Caco-2 (cell line): ENCODE data around the gene FAM90A1. TPM values are rescaled to one million over a fixed set of nuclear protein-coding genes. Genes with fewer than 3 reads are reported as not detected.
A peak's percentile ranks its signal among the peaks of the same experiment; 100 is the strongest.
"Not testable (repeated sequence)": the region's sequence is repeated elsewhere in the genome, so short reads cannot be mapped to it uniquely, and the experiment has no call there.

Source experiments
- Bru-seq: library from RNA; stranded (reverse); fragments of 400-500 nt; gene quantifications from one replicate; lab custom pipeline; 2021; lab: Mats Ljungman, UMichigan
- BruChase-seq, 2 experiments: library from RNA; stranded (reverse); fragments of 400-500 nt; gene quantifications; one replicate each; lab custom pipeline; 2021; lab: Mats Ljungman, UMichigan
- BruUV-seq: library from RNA; stranded (reverse); fragments of 400-500 nt; replicated peaks from 2 replicates; lab custom pipeline; 2021; lab: Mats Ljungman, UMichigan
- CTCF ChIA-PET: fragments of 300-600 bp; sonication (Branson Sonifier 250); formaldehyde crosslinking; loops from one replicate; lab custom pipeline; 2022; ENCODE audit warnings: antibody characterized with exemption; lab: Charles Lee
- POLR2A ChIA-PET: fragments of 300-600 bp; sonication (Branson Sonifier 250); formaldehyde crosslinking; loops from one replicate; lab custom pipeline; 2022; ENCODE audit warnings: antibody characterized with exemption; lab: Charles Lee
- DNase-seq, 2 experiments: peaks; one replicate each; pipeline versions ENCODE4 v3.0.0 to v3.0.0-alpha.2; 2020 to 2022
- H3K27me3 ChIP-seq: replicated peaks from 2 replicates; pipeline ENCODE4 v1.6.0; 2011; ENCODE audit warnings: low read length; ENCODE audit not compliant: control insufficient read depth, insufficient read depth
- H3K36me3 ChIP-seq: 2 replicates; pipeline ENCODE4 v1.5.1; 2011; ENCODE audit warnings: low read length; ENCODE audit not compliant: control insufficient read depth, insufficient read depth
- H3K4me1 ChIP-seq: fragments of 250-450 bp; sonication (Bioruptor Pico); 2 replicates; pipeline ENCODE4 v1.5.1; 2020; ENCODE audit warnings: mild to moderate bottlenecking
- H3K4me3 ChIP-seq: 2 replicates; pipeline ENCODE4 v1.5.1; 2011; ENCODE audit warnings: low read depth, mild to moderate bottlenecking, control low read depth, low read length
- H3K9me3 ChIP-seq: fragments of 250-450 bp; sonication (Bioruptor Pico); 2 replicates; pipeline ENCODE4 v1.5.1; 2020; ENCODE audit warnings: mild to moderate bottlenecking, moderate library complexity
- H3K27ac Mint-ChIP-seq: one replicate; pipeline ENCODE4 v1.8.0; 2022; ENCODE audit warnings: mixed read lengths; ENCODE audit not compliant: unreplicated experiment
- H3K27me3 Mint-ChIP-seq: one replicate; pipeline ENCODE4 v1.8.0; 2022; ENCODE audit warnings: mixed read lengths; ENCODE audit not compliant: insufficient read depth, unreplicated experiment
- H3K36me3 Mint-ChIP-seq: one replicate; pipeline ENCODE4 v1.8.0; 2022; ENCODE audit warnings: mild to moderate bottlenecking, mixed read lengths; ENCODE audit not compliant: insufficient read depth, unreplicated experiment
- H3K4me1 Mint-ChIP-seq: one replicate; pipeline ENCODE4 v1.8.0; 2022; ENCODE audit warnings: low read depth, mixed read lengths; ENCODE audit not compliant: unreplicated experiment
- H3K4me3 Mint-ChIP-seq: one replicate; pipeline ENCODE4 v1.8.0; 2022; ENCODE audit warnings: mild to moderate bottlenecking, moderate library complexity, mixed read lengths; ENCODE audit not compliant: unreplicated experiment
- H3K9me3 Mint-ChIP-seq: one replicate; pipeline ENCODE4 v1.8.0; 2022; ENCODE audit warnings: mixed read lengths; ENCODE audit not compliant: unreplicated experiment
- intact Hi-C: fragments of 100-400 bp; cut with micrococcal nuclease; formaldehyde crosslinking; loops from one replicate; pipeline ENCODE4 v1.10.0; 2022; ENCODE audit not compliant: unreplicated experiment
- long read RNA-seq: library from polyadenylated mRNA; stranded (forward); transcript quantifications from one replicate; pipeline ENCODE4 v2.0.0, GENCODE V29; 2022
- total RNA-seq: library from RNA; stranded (reverse); gene quantifications from 2 replicates; pipeline ENCODE4 v1.2.3, GENCODE V29; 2022

Gene FAM90A1, protein sequence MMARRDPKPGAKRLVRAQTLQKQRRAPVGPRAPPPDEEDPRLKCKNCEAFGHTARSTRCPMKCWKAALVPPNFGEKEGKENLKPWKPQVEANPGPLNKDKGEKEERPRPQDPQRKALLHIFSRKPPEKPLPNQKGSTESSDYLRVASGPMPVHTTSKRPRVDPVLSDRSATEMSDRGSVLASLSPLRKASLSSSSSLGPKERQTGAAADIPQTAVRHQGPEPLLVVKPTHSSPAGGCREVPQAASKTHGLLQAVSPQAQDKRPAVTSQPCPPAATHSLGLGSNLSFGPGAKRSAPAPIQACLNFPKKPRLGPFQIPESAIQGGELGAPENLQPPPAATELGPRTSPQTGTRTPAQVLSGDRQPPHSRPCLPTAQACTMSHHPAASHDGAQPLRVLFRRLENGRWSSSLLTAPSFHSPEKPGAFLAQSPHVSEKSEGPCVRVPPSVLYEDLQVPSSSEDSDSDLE
- total RNA-seq, result 0.14 and 0.34 TPM in 2 replicates
- percentile 9 among the genes with signal in this experiment for Bru-seq, nascent RNA
- BruChase-seq, experiment 1, labeled RNA remaining after a 2-hour chase, result percentile 26 among the genes with signal in this experiment
- percentile 27 among the genes with signal in this experiment for BruChase-seq, experiment 2, labeled RNA remaining after a 6-hour chase
- long read RNA-seq, result 0 reads

DNA sequence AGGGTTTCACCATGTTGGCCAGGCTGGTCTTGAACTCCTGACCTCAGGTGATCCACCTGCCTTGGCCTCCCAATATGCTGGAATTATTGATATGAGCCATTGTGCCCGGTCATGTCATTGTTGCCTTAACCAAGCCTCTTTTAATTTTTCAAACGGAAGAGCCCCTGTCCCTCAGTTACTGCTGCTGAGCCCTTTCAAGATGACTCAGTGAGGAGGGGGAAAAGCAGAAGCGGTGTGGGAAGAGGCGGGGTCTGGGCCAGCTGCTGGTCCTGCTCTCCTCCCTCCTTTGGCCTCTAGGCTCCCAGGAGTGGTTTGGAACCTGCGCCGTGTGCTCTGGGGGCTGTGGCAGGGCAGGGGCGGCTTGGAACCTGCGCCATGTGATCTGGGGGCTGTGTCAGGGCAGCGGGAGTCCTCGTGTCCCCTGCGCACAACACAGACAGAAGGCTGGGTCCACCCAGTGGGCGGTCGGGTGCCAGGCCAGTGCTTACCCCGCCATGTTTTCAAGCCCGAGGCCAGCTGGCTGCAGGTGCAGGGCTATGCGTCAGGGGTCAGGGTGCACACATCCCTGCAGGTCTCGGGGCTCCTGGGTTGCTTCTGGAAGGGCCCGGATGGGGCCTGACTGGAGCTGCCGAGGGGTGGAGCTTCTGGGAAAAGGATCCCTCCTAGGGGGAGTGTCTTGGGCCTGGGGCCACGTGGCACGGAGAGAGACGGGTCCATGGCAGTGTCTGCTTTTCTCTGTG lies at the start of gene FAM90A1:
Gene FAM90A1, minus strand, starts transcription at position 627 of the 740 bp plus-strand sequence. CDS start 2,786 bp downstream, outside the sequence.
- H3K27ac Mint-ChIP-seq, POLR2A ChIA-PET, H3K4me1 Mint-ChIP-seq, H3K9me3 ChIP-seq, H3K36me3 Mint-ChIP-seq, H3K4me1 ChIP-seq, intact Hi-C loops, H3K36me3 ChIP-seq, BruUV-seq, H3K9me3 Mint-ChIP-seq, H3K27me3 ChIP-seq, H3K27me3 Mint-ChIP-seq: not testable (repeated sequence)
- CTCF ChIA-PET, result interaction anchor here (0.7 kb wide), 1 partner anchor 204 kb away, joined by 5 read pairs; no protein-coding TSS in a partner anchor
- peak; percentile 58 to 69 for DNase-seq
- peak within 1 kb of the TSS; percentile 2; the same call in 1 of the 2 replicates for H3K4me3 ChIP-seq
- peak within 1 kb of the TSS; percentile 24 for H3K4me3 Mint-ChIP-seq

DNA sequence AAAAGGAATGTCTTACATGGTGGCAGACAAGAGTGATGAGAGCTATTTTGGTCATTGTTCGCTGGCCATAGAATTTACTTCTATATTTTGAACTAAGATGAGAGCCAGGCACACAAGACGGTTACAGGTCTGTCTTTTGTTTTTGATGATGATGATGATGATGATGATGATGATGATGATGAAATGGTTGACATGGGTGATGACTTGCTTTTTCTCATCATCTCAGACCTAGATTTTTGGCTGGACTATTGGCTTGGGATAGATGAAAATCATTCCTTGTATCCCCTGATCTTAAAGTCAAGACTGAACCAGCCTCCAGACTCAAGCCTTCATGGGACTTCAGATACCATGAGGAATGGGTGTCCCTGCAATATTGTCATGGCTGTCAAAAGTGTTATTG lies 49.0 kb upstream of the FAM90A1 start:
- H3K4me3 Mint-ChIP-seq, H3K4me1 Mint-ChIP-seq, H3K4me1 ChIP-seq, BruUV-seq, CTCF ChIA-PET, DNase-seq, H3K27ac Mint-ChIP-seq, H3K27me3 ChIP-seq, H3K9me3 Mint-ChIP-seq, H3K9me3 ChIP-seq, H3K36me3 Mint-ChIP-seq, H3K27me3 Mint-ChIP-seq, H3K4me3 ChIP-seq, POLR2A ChIA-PET, H3K36me3 ChIP-seq: not testable (repeated sequence)
- intact Hi-C loops, result loop anchor here (5.0 kb wide), 1 partner anchor 39 kb away; no protein-coding TSS in a partner anchor

DNA sequence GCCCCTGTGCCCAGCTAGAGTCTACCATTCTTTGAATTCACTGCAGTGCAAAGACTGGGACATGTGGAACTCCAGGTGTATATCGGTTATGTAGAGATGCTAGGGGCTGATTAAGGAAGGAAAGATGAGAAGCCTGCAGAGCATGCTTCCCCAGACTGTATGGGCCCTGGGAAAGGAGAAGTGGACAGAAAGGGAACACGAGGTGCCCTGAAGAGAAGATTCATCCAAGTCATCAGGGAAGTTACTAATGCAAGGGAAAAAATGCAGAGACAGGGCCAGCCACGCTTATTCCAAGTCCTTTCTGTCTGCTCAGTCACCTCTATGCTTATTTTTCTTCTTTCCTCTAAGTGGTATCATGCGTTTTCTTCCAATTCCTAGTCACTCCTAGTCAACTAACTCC lies 39.3 kb upstream of the FAM90A1 start:
- H3K9me3 ChIP-seq, BruUV-seq, H3K27me3 Mint-ChIP-seq, POLR2A ChIA-PET, H3K36me3 Mint-ChIP-seq, H3K4me3 ChIP-seq, H3K9me3 Mint-ChIP-seq, H3K27me3 ChIP-seq, H3K27ac Mint-ChIP-seq, H3K4me1 ChIP-seq, H3K36me3 ChIP-seq, DNase-seq, intact Hi-C loops, H3K4me3 Mint-ChIP-seq, CTCF ChIA-PET: not testable (repeated sequence)
- peaks cover 15% of the 10 kb centered on the region for H3K4me1 Mint-ChIP-seq

DNA sequence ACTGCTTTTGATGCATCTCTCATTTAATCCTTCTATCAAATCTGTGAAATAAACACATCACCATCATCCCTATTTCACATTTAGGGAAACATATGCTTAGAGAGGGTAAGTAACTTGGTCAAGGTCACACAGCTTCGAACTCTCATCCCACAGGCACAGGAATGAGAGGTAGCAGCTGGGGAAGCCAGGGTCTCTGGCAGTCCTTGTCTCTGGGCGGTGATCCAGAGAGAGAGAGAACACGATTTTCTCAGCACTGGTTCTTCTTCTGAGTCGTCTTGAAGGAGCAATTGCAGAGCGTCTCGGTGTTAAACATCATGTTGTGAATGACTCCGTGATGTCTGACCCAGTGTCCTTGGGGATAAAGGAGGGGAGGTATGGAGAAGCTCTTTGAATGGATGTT lies 36.8 kb upstream of the FAM90A1 start:
- H3K27ac Mint-ChIP-seq, intact Hi-C loops, H3K9me3 ChIP-seq, CTCF ChIA-PET, H3K36me3 ChIP-seq, H3K4me1 ChIP-seq, H3K27me3 Mint-ChIP-seq, POLR2A ChIA-PET, DNase-seq, H3K4me3 Mint-ChIP-seq, H3K9me3 Mint-ChIP-seq, H3K36me3 Mint-ChIP-seq, BruUV-seq, H3K4me3 ChIP-seq, H3K27me3 ChIP-seq: not testable (repeated sequence)
- H3K4me1 Mint-ChIP-seq, result peaks cover 14% of the 10 kb centered on the region

DNA sequence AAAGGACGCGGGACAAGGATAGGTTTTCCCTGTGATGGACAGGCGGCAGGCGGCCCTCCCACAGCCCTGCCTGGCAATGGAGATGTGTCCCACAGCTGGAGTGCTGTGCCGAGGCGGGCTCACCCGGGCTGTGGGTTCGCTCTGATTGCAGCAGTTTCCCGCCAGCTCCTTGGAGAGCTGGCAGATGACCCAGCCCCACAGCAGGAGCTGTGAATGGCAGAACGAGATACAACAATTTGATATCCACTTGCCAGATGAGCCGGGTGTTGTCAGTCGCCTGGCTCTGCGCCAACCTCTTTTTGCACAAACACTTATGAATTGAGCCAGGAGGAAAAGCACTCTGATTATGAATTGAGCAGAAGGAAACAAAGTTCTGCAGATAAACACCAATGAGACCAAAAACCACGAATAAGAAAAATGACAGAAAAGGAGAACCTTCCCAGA lies 33.7 kb upstream of the FAM90A1 start:
- H3K9me3 ChIP-seq, POLR2A ChIA-PET, H3K4me3 Mint-ChIP-seq, CTCF ChIA-PET, BruUV-seq, H3K27me3 Mint-ChIP-seq, DNase-seq, H3K9me3 Mint-ChIP-seq, H3K4me3 ChIP-seq, H3K4me1 Mint-ChIP-seq, H3K4me1 ChIP-seq, H3K36me3 ChIP-seq, intact Hi-C loops, H3K27me3 ChIP-seq, H3K36me3 Mint-ChIP-seq, H3K27ac Mint-ChIP-seq: not testable (repeated sequence)

DNA sequence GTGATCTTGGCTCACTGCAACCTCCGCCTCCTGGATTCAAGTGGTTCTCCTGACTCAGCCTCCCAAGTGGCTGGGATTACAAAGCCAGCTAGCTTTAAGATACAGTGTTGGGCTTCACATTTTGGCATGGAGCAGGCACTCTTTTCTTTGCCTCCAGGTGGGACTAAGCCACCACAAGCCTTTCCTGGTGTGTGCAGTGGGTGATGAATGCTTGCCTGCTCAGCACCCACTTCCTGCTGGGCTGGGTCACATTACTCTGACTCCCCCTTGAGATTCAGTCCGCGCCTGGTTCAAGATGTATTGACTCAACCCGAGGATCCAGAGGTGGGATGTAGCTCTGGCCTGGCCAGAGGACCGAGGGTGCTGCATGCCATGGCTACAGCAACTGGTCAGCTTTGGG lies 28.9 kb upstream of the FAM90A1 start:
- BruUV-seq, H3K27me3 Mint-ChIP-seq: not testable (repeated sequence)

More for the DNA sequence above, 28.9 kb upstream of the FAM90A1 start:
- H3K9me3 Mint-ChIP-seq, H3K36me3 ChIP-seq, CTCF ChIA-PET, intact Hi-C loops, H3K27me3 ChIP-seq, H3K4me3 Mint-ChIP-seq, H3K4me3 ChIP-seq, H3K4me1 Mint-ChIP-seq, H3K4me1 ChIP-seq, H3K9me3 ChIP-seq, H3K27ac Mint-ChIP-seq, H3K36me3 Mint-ChIP-seq, DNase-seq, POLR2A ChIA-PET: not testable (repeated sequence)
